Natural killer cell treated with Interleukin-12 subunit alpha and Interleukin-12 subunit beta and Interleukin-15 and Interleukin-18, amount 100 ng/mL, for 72 hours (primary cell): Measurements from ENCODE around the gene STARD6. TPM values are rescaled to one million over a fixed set of nuclear protein-coding genes. Genes with fewer than 3 reads are reported as not detected.
"Not testable (repeated sequence)": the region's sequence is repeated elsewhere in the genome, so short reads cannot be mapped to it uniquely, and the experiment has no call there.

Experiments
- ATAC-seq, 2 donors: fragments of 150-1000 bp; cut with Tn5 transposase in 1 of 2; sonication (Bioruptor Pico), chemical (Tn5 transposase) in 1 of 2; 2 replicates each; pipeline ENCODE4 v1.10.0; 2021
- DNase-seq: peaks from one replicate; pipeline ENCODE4 v3.0.0; 2022; ENCODE audit warnings: low spot score
- H3K27ac Mint-ChIP-seq, 2 donors: 1 replicate in 1 of 2; 2 replicates in 1 of 2; pipeline ENCODE4 v1.8.0; 2022; ENCODE audit warnings: mixed read lengths in 2 of 2, mild to moderate bottlenecking in 1 of 2, moderate library complexity in 1 of 2
- H3K27me3 Mint-ChIP-seq, 2 donors: 1 replicate in 1 of 2; 2 replicates in 1 of 2; pipeline ENCODE4 v1.8.0; 2022; ENCODE audit warnings: mixed read lengths in 2 of 2
- H3K36me3 Mint-ChIP-seq: one replicate; pipeline ENCODE4 v1.8.0; 2022; ENCODE audit warnings: mixed read lengths
- H3K4me1 Mint-ChIP-seq, 2 donors: 1 replicate in 1 of 2; 2 replicates in 1 of 2; pipeline ENCODE4 v1.8.0; 2022; ENCODE audit warnings: low read depth in 2 of 2, mixed read lengths in 2 of 2, mild to moderate bottlenecking in 1 of 2
- H3K4me3 Mint-ChIP-seq: one replicate; pipeline ENCODE4 v1.8.0; 2022; ENCODE audit warnings: mixed read lengths
- H3K9me3 Mint-ChIP-seq: 2 replicates; pipeline ENCODE4 v1.8.0; 2022; ENCODE audit warnings: mixed read lengths
- total RNA-seq, 2 donors: library from RNA; stranded (reverse); gene quantifications; one replicate each; pipeline ENCODE4 v1.2.3, GENCODE V29; 2022

Gene STARD6
- total RNA-seq, 2 donors from 2014 or later = not detected

DNA sequence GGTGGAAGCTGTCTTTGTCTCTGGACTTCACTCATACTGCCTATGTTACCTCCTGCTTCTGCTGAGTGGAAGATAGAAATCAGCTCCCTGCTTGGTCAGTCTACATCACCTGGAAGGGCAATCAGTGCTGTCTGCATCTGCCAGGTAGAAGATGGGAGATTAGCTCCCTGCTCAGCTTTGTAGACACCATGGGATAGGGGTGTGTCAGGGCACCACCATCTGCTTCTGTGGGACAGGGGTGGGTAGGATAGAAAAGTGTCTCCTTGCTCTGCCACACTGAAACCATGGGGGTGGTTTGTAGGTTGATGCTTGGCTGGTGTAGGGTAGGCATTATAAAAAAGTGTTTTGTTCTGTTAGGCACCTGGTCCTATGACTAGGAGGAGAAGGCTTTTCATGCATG lies 34.1 kb downstream of the STARD6 start:
- Mint-ChIP-seq H3K36me3 (no peaks in the 10 kb centered on the region), H3K4me1 (no peaks in the 10 kb centered on the region), H3K9me3 (no peaks in the 10 kb centered on the region), H3K27ac (no peak overlapping the region), H3K27me3 (peaks cover 13% of the 10 kb centered on the region in 2 donors), H3K4me3 (no peak overlapping the region)
- no peak for DNase-seq
- peak; percentile 17 to 28 for ATAC-seq

DNA sequence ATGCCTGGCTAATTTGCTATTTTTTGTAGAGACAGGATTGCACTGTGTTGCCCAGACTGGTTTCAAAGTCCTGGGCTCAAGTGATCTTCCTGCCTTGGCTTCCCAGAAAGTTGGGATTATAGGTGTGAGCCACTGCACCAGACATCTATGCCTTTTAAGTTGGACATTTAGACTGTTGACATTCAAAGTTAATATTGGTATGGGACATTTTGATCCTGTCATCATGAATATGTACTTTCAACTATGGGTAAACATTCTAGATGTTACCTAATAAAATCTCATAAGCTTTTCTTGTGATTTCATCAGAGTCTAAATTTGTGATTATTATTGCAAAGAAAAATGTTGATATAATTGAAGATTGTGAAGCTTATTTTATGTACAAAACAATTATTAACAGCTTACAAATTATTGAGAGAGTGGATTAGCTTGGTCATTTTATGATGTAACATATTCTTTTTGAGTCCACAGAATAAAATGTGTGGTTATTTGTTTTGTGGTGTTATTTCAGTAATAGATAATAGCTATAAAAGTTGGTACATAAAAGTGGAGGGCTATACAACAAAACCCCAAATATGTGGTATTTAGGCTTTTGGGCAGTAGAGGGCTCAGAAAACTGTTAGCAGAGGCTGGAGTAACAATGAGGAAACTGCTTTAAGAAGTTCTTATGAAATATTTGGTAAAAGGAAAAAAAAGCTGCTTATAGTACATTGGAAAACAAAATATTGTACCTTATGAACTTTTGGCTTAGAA lies 41.4 kb downstream of the STARD6 start:
- ATAC-seq (no peak), DNase-seq (no peak)
- Mint-ChIP-seq H3K9me3 (no peaks in the 10 kb centered on the region), H3K27me3 (peaks cover 26 to 49% of the 10 kb centered on the region in 2 donors), H3K4me1 (no peaks in the 10 kb centered on the region), H3K36me3 (no peaks in the 10 kb centered on the region), H3K27ac (no peak overlapping the region), H3K4me3 (no peak overlapping the region)

DNA sequence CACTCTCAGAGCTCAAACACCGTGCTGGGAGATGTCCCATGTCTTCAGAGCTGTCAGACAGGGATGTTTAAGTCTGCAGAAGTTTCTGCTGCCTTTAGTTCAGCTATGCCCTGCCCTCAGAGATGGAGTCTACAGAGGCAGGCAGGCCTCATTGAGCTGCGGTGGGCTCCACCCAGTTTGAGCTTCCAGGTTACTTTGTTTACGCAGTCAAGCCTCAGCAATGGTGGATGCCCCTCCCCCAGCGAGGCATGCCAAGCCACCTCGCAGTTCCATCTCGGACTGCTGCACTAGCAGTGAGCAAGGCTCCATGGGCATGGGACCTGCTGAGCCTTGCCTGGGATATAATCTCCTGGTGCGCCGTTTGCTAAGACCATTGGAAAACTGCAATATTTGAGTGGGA lies 48.1 kb downstream of the STARD6 start:
- not testable (repeated sequence) for H3K36me3 Mint-ChIP-seq, H3K4me1 Mint-ChIP-seq, H3K9me3 Mint-ChIP-seq, H3K27ac Mint-ChIP-seq, H3K4me3 Mint-ChIP-seq, ATAC-seq, DNase-seq
- peaks cover 25 to 48% of the 10 kb centered on the region in 2 donors for H3K27me3 Mint-ChIP-seq

DNA sequence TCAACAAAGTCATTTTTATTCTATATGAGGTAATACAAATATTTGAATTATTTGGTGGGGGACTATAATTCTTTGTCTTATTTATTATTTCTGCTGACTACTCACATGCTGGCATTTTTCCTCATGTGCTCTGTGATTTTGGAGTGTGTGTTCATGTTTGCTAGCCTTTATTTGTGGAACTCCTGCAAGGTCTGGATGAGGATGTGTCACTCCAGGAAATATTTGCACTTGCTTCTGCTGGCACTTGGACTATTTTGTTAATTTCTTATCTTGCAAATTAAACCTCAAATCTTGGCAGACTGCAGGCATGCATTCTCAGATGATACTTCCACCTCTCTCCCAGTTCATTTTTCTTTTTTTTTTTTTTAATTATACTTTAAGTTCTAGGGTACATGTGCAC lies 54.2 kb downstream of the STARD6 start:
- no peak overlapping the region for H3K27ac Mint-ChIP-seq
- no peak overlapping the region for H3K4me3 Mint-ChIP-seq
- H3K27me3 Mint-ChIP-seq = peaks cover 11 to 16% of the 10 kb centered on the region in 2 donors
- peaks cover 0 to 7% of the 10 kb centered on the region in 2 donors for H3K4me1 Mint-ChIP-seq
- no peak for DNase-seq
- peaks cover 5% of the 10 kb centered on the region for H3K9me3 Mint-ChIP-seq
- ATAC-seq = no peak
- peaks cover 11% of the 10 kb centered on the region for H3K36me3 Mint-ChIP-seq

DNA sequence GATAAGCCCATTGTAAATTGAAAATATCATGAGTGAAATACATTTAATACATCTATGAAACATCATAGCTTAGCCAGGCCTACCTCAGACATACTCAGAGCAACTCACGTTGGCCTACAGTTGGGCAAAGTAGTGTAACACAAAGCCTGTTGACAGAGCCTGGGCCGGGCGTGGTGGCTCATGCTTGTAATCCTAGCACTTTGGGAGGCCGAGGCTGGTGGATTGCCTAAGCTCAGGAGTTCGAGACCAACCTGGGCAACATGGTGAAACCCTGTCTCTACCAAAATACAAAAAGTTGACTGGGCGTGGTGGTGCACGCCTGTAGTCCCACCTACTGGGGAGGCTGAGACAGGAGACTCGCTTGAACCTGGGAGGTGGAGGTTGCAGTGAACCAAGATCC lies 58.7 kb downstream of the STARD6 start:
- not testable (repeated sequence) for H3K27me3 Mint-ChIP-seq, H3K4me1 Mint-ChIP-seq, DNase-seq, ATAC-seq, H3K27ac Mint-ChIP-seq, H3K4me3 Mint-ChIP-seq, H3K9me3 Mint-ChIP-seq, H3K36me3 Mint-ChIP-seq

DNA sequence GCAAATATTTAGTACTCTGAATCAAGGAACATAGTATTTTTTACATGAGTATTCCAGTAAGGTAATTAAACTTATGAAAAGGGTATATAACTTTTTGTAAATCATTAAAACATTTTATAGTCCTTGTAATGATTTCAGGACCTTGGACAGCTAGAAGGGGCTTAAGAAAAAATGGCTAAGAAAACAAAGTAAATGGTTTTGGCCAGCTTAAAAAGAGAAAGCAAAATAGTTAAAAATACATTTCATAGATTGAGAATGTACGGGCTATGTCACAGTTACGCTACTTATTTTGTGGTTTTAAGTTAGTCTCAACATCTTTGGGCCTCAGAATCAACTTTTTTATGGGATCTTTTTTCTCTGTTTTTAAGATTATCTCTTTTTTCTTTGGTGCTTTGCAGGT lies 61.6 kb downstream of the STARD6 start:
- no peak overlapping the region for H3K27ac Mint-ChIP-seq

DNA sequence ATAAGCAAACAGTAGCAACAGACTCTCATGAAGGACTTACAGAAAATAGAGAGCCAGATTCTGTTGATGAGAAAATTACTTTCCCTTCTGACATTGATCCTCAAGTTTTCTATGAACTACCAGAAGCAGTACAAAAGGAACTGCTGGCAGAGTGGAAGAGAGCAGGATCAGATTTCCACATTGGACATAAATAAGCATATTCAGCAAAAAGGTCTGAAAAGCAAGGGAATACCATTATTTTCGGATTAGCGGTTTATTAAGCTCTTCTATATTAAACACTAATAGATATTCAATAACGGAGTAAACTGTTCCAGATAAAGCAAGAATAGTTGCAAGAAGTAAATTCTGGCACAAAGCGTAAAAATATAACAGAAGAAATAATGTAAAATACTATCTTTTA lies 63.4 kb downstream of the STARD6 start:
- DNase-seq (no peak), ATAC-seq (no peak)
- H3K4me3 Mint-ChIP-seq = no peak overlapping the region
- H3K36me3 Mint-ChIP-seq = peaks cover 19% of the 10 kb centered on the region
- H3K27me3 Mint-ChIP-seq = no peaks in the 10 kb centered on the region
- H3K4me1 Mint-ChIP-seq = no peaks in the 10 kb centered on the region
- no peak overlapping the region for H3K27ac Mint-ChIP-seq
- no peaks in the 10 kb centered on the region for H3K9me3 Mint-ChIP-seq

More for the DNA sequence above, 61.6 kb downstream of the STARD6 start:
- Mint-ChIP-seq H3K36me3 (peaks cover 13% of the 10 kb centered on the region), H3K4me1 (no peaks in the 10 kb centered on the region), H3K27me3 (no peaks in the 10 kb centered on the region), H3K4me3 (no peak overlapping the region), H3K9me3 (no peaks in the 10 kb centered on the region)
- DNase-seq (no peak), ATAC-seq (no peak)

DNA sequence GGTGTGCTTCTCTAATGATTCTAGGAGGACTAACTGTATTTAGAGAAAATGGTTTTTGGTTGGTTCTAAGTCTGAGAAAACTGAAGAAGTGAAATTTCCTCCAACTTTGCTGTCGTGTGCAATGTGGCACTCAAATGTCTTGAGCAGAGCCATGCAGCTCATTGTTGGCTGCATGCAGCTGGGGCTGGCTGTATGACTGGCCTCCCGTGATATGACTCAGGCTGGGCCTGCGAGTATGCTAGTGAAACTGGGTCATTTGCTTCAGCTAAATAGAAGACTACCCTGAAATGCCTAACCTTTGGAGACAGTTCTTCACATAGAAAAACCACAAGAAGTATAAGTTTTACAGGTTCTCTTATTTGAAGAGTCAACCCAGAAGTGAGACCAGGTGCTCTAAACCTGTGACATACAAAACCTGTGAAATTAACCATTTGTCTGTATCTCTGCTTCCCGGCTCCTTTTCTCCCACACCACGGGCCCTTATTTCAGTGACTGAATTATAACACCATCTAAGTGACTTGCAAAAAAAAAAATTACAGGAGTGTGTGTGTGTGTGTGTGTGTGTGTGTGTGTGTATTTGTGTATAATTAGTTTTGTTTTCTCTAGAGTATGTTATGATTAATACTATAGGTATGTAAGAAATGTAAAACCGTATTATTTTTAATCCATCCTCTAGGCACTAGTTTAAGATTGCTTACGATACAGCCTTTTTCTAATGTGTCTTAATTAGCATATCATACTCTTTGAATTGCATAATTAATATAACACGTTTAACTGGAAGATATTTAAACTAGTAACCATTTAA lies 72.5 kb downstream of the STARD6 start:
- Mint-ChIP-seq H3K9me3 (no peaks in the 10 kb centered on the region), H3K27ac (peak overlapping the region; percentile 32 to 80), H3K4me1 (peaks cover 11 to 18% of the 10 kb centered on the region in 2 donors), H3K36me3 (peaks cover 25% of the 10 kb centered on the region), H3K27me3 (no peaks in the 10 kb centered on the region), H3K4me3 (peak overlapping the region; percentile 42)
- ATAC-seq = peak; percentile 98 to 100
- no peak for DNase-seq

DNA sequence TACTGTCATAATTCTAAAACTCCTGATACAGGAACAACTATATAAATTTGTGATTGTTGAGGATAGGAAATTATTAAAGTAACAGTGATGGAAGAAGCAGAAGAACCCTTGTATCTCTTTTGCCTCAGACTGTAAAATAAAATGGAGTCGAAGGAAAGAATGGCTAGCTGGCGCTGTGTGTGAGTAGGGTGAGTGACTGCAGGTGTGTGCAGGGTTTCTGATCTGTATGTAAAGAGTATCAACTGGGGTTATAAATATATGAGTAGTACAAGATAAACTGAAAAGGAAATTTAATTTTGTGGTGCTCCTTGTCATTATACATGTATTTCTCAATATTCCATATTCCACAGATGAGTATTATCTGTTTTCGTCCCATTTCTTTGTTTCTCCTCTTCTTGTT lies 73.1 kb downstream of the STARD6 start:
- Mint-ChIP-seq H3K9me3 (no peaks in the 10 kb centered on the region), H3K4me1 (peaks cover 11 to 21% of the 10 kb centered on the region in 2 donors), H3K36me3 (peaks cover 25% of the 10 kb centered on the region), H3K27me3 (no peaks in the 10 kb centered on the region), H3K4me3 (peak overlapping the region; percentile 42), H3K27ac (peak overlapping the region; percentile 32 to 80)
- ATAC-seq (peak; percentile 65 to 74), DNase-seq (no peak)

DNA sequence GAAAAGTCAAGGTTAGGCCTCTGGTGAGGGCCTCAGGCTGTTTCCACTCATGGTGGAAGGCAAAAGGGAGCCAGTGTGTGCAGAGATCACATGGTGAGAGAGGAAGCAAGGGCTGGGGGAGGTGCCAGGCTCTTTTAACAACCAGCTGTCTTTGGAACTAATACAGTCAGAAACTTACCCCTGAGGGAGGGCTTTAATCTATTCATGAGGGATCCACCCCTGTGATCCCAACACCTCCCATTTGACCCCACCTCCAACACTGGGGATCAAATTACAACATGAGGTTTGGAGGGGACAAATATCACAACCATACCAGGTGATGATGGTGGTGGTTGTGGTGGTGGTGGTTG lies 77.5 kb downstream of the STARD6 start:
- peak overlapping the region in 1 of 2 donors; percentile 34 for H3K27ac Mint-ChIP-seq
- H3K36me3 Mint-ChIP-seq = peaks cover 15% of the 10 kb centered on the region
- H3K4me3 Mint-ChIP-seq = no peak overlapping the region
- no peaks in the 10 kb centered on the region for H3K9me3 Mint-ChIP-seq
- H3K27me3 Mint-ChIP-seq = no peaks in the 10 kb centered on the region
- H3K4me1 Mint-ChIP-seq = peaks cover 14 to 21% of the 10 kb centered on the region in 2 donors
- ATAC-seq = no peak
- no peak for DNase-seq

DNA sequence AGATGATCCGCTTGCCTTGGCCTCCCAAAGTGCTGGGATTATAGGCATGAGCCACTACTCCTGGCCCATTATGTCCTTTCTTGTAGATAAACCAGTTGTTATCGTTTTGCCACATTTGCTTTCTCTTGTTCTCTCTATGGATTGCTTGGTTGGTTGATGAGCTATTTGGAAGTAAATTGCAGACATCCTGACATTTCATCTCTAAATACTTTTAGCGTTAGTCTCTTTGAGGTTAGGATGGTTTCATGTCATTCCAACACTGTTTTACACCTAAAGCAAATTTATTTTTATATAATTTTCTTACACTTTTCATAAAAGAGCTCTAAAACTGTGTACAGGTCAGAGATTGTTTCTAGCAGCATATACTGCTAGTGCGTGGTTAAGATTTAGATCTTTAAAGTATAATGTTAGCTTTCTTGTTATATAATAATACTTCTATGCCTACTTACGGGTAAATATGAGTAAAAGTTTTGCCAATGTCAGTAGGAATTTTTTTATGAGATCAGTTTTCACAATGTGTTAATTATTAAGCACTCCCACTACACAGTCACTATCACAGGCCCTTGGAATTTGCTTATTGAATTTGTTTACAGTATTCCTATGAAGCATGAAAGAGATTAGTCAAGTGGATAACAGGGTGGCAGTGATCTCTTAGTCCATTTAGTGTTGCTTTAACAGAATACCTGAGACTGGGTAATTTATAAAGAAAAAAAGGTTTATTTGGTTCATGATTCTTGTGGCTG lies 78.0 kb downstream of the STARD6 start:
- no peak overlapping the region for H3K4me3 Mint-ChIP-seq
- H3K27ac Mint-ChIP-seq = peak overlapping the region in 1 of 2 donors; percentile 34
- DNase-seq (no peak), ATAC-seq (no peak)
- H3K27me3 Mint-ChIP-seq = no peaks in the 10 kb centered on the region
- peaks cover 8 to 15% of the 10 kb centered on the region in 2 donors for H3K4me1 Mint-ChIP-seq
- H3K36me3 Mint-ChIP-seq = peaks cover 15% of the 10 kb centered on the region
- H3K9me3 Mint-ChIP-seq = no peaks in the 10 kb centered on the region

DNA sequence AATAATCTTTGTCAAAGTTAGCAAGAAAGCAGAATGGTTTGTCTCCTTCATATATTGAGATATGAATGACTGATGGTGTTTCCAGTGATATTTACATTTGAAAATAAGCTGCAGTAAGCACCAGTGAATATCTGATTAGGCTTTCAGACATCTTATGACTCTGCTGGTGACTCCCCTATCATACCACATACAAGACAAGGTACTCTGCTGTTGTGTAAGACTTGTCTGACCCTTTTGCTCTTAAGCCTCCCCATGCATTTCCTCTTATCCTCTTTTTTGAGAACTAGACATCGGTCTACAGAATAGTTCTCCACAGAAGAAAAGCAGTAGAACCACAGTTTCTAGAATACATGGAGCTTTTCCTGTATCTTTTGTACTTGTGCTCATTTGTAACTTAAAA lies 79.0 kb downstream of the STARD6 start:
- DNase-seq (no peak), ATAC-seq (no peak)
- Mint-ChIP-seq H3K9me3 (no peaks in the 10 kb centered on the region), H3K27me3 (no peaks in the 10 kb centered on the region), H3K4me1 (peaks cover 4 to 8% of the 10 kb centered on the region in 2 donors), H3K36me3 (peaks cover 15% of the 10 kb centered on the region), H3K27ac (peak overlapping the region in 1 of 2 donors; percentile 35), H3K4me3 (no peak overlapping the region)

DNA sequence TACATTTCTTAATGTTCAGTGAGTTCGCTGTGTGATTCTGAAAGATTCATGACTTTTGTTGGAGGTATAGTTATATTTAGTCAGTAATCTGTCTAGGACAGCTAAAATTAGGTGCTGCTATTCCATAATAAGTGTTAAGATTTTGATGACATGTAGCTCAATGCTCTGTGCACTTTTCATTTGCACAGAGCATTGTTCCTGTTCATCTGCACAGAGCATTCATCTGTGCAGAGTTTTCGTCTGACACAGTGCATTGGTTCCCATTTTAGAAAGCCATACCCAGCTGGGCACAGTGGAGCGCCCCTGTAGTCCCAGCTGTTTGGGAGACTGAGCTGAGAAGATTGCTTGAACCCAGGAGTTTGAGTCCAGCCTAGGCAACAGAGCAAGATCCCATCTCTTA lies 79.8 kb downstream of the STARD6 start:
- Mint-ChIP-seq H3K4me1 (peaks cover 4 to 8% of the 10 kb centered on the region in 2 donors), H3K9me3 (no peaks in the 10 kb centered on the region), H3K27me3 (no peaks in the 10 kb centered on the region), H3K4me3 (no peak overlapping the region), H3K27ac (no peak overlapping the region), H3K36me3 (peaks cover 15% of the 10 kb centered on the region)
- ATAC-seq (no peak), DNase-seq (no peak)
